ENCODE data around the gene THBS4. TPM values are rescaled to one million over a fixed set of nuclear protein-coding genes. Genes with fewer than 3 reads are reported as not detected.

The THBS4 gene
- under 1 TPM; 0.55 to 0.98 TPM for total RNA-seq
- polyA plus RNA-seq = not detected

GRCh38 chr5:80034962-80035821 lies at the start of gene THBS4:
THBS4 (plus strand) TSS chr5:80035348; CDS start chr5:80035538, 190 bp downstream.
- Histone ChIP-seq H3K27me3 (ENCODE audit: insufficient read depth, low read length, poor library complexity, severe bottlenecking) (peaks cover 29% of the 10 kb centered on the region), H3K36me3 (ENCODE audit: insufficient read depth, low read length) (no peaks in the 10 kb centered on the region), H3K4me1 (ENCODE audit: insufficient read depth, low read length) (no peaks in the 10 kb centered on the region), H3K4me3 (ENCODE audit: low read length) (no peak within 1 kb of the TSS), H3K27ac (ENCODE audit: low read depth, low read length) (no peak within 1 kb of the TSS), H3K9me3 (ENCODE audit: low read length) (no peaks in the 10 kb centered on the region)
- Mint-ChIP-seq H3K27me3 (peaks cover 24 to 64% of the 10 kb centered on the region in 2 donors), H3K36me3 (no peaks in the 10 kb centered on the region), H3K4me1 (peaks cover 5 to 8% (median 6%) of the 10 kb centered on the region in 3 donors), H3K27ac (no peak within 1 kb of the TSS), H3K4me3 (peak within 1 kb of the TSS in 4 of 7 donors; percentile 4 to 63 (median 47)), H3K9me3 (no peaks in the 10 kb centered on the region)
- POLR2A ChIA-PET = no interaction called here
- CTCF ChIA-PET = no interaction called here
- DNase-seq = no peak

GRCh38 chr5:79986260-79986659 lies 48.9 kb upstream of the THBS4 start:
- no peaks in the 10 kb centered on the region for H3K9me3 ChIP-seq (ENCODE audit: low read length)
- no peak overlapping the region for H3K4me3 Mint-ChIP-seq
- no peak for DNase-seq
- peaks cover 25% of the 10 kb centered on the region for H3K36me3 ChIP-seq (ENCODE audit: insufficient read depth, low read length)
- no peaks in the 10 kb centered on the region for H3K9me3 Mint-ChIP-seq
- H3K27me3 ChIP-seq (ENCODE audit: insufficient read depth, low read length, poor library complexity, severe bottlenecking) = no peaks in the 10 kb centered on the region
- H3K36me3 Mint-ChIP-seq = peaks cover 11 to 76% (median 37%) of the 10 kb centered on the region in 3 donors
- no peak overlapping the region for H3K27ac ChIP-seq (ENCODE audit: low read depth, low read length)
- CTCF ChIA-PET = no interaction called here
- H3K27me3 Mint-ChIP-seq = no peaks in the 10 kb centered on the region
- H3K4me3 ChIP-seq (ENCODE audit: low read length) = no peak overlapping the region
- peaks cover 11% of the 10 kb centered on the region for H3K4me1 ChIP-seq (ENCODE audit: insufficient read depth, low read length)
- H3K27ac Mint-ChIP-seq = peak overlapping the region in 2 of 8 donors; percentile 12 to 63
- POLR2A ChIA-PET = interaction anchor here (0.5 kb wide), 1 partner anchor 578 kb away, joined by 4 read pairs; no protein-coding TSS in a partner anchor
- peaks cover 23 to 40% (median 34%) of the 10 kb centered on the region in 3 donors for H3K4me1 Mint-ChIP-seq

GRCh38 chr5:79990205-79990597 lies 44.9 kb upstream of the THBS4 start:
- POLR2A ChIA-PET = interaction anchor here (1.2 kb wide), 1 partner anchor 9 kb away, joined by 8 read pairs; no protein-coding TSS in a partner anchor
- peak overlapping the region; percentile 63 for H3K4me3 ChIP-seq (ENCODE audit: low read length)
- peaks cover 21 to 37% (median 27%) of the 10 kb centered on the region in 3 donors for H3K4me1 Mint-ChIP-seq
- peaks cover 14% of the 10 kb centered on the region for H3K36me3 ChIP-seq (ENCODE audit: insufficient read depth, low read length)
- peaks cover 2 to 7% of the 10 kb centered on the region in 2 donors for H3K27me3 Mint-ChIP-seq
- H3K27ac Mint-ChIP-seq = peak overlapping the region; percentile 81 to 95 (median 92)
- DNase-seq = peak in 1 of 5 donors; percentile 4
- H3K9me3 Mint-ChIP-seq = no peaks in the 10 kb centered on the region
- H3K27me3 ChIP-seq (ENCODE audit: insufficient read depth, low read length, poor library complexity, severe bottlenecking) = peaks cover 4% of the 10 kb centered on the region
- peak overlapping the region; percentile 62 for H3K27ac ChIP-seq (ENCODE audit: low read depth, low read length)
- H3K4me1 ChIP-seq (ENCODE audit: insufficient read depth, low read length) = peaks cover 10% of the 10 kb centered on the region
- peaks cover 14 to 42% (median 18%) of the 10 kb centered on the region in 3 donors for H3K36me3 Mint-ChIP-seq
- CTCF ChIA-PET = no interaction called here
- no peaks in the 10 kb centered on the region for H3K9me3 ChIP-seq (ENCODE audit: low read length)
- peak overlapping the region; percentile 82 to 94 (median 88) for H3K4me3 Mint-ChIP-seq

GRCh38 chr5:79990598-79991507 lies 44.3 kb upstream of the THBS4 start, which contains the start of gene MTX3:
MTX3 (minus strand) TSS chr5:79991262; CDS start chr5:79991238, 24 bp downstream.
- POLR2A ChIA-PET = interaction anchor here (0.6 to 1.2 kb wide), 3 partner anchors 10 to 38 kb away, joined by 3 to 8 read pairs (median 3); no protein-coding TSS in a partner anchor
- Histone ChIP-seq H3K27ac (ENCODE audit: low read depth, low read length) (peak within 1 kb of the TSS; percentile 62), H3K27me3 (ENCODE audit: insufficient read depth, low read length, poor library complexity, severe bottlenecking) (peaks cover 4% of the 10 kb centered on the region), H3K4me1 (ENCODE audit: insufficient read depth, low read length) (peaks cover 10% of the 10 kb centered on the region), H3K36me3 (ENCODE audit: insufficient read depth, low read length) (peaks cover 12% of the 10 kb centered on the region), H3K4me3 (ENCODE audit: low read length) (peak within 1 kb of the TSS; percentile 63), H3K9me3 (ENCODE audit: low read length) (no peaks in the 10 kb centered on the region)
- DNase-seq = peak; percentile 75 to 92 (median 83)
- H3K27me3 Mint-ChIP-seq = peaks cover 6 to 11% of the 10 kb centered on the region in 2 donors
- peaks cover 14 to 36% (median 18%) of the 10 kb centered on the region in 3 donors for H3K36me3 Mint-ChIP-seq
- CTCF ChIA-PET = interaction anchor here (0.9 kb wide), 1 partner anchor 12 kb away, joined by 3 read pairs; no protein-coding TSS in a partner anchor
- peak within 1 kb of the TSS; percentile 82 to 94 (median 88) for H3K4me3 Mint-ChIP-seq
- H3K9me3 Mint-ChIP-seq = no peaks in the 10 kb centered on the region
- peak within 1 kb of the TSS; percentile 81 to 95 (median 94) for H3K27ac Mint-ChIP-seq
- H3K4me1 Mint-ChIP-seq = peaks cover 21 to 37% (median 27%) of the 10 kb centered on the region in 3 donors

- peaks cover 6 to 14% of the 10 kb centered on the region in 2 donors for H3K27me3 Mint-ChIP-seq
- H3K27ac ChIP-seq (ENCODE audit: low read depth, low read length) = no peak overlapping the region
- H3K4me3 Mint-ChIP-seq = peak overlapping the region in 1 of 7 donors; percentile 59
- no peak overlapping the region for H3K27ac Mint-ChIP-seq
- ChIA-PET CTCF (interaction anchor here (1.7 kb wide), 1 partner anchor 90 kb away, joined by 3 read pairs; no protein-coding TSS in a partner anchor), POLR2A (no interaction called here)
- peaks cover 4% of the 10 kb centered on the region for H3K27me3 ChIP-seq (ENCODE audit: insufficient read depth, low read length, poor library complexity, severe bottlenecking)
- H3K9me3 Mint-ChIP-seq = no peaks in the 10 kb centered on the region
- peaks cover 6% of the 10 kb centered on the region for H3K36me3 ChIP-seq (ENCODE audit: insufficient read depth, low read length)
- peaks cover 19 to 33% (median 27%) of the 10 kb centered on the region in 3 donors for H3K4me1 Mint-ChIP-seq
- no peaks in the 10 kb centered on the region for H3K9me3 ChIP-seq (ENCODE audit: low read length)
- H3K36me3 Mint-ChIP-seq = peaks cover 10 to 16% (median 11%) of the 10 kb centered on the region in 3 donors
- peaks cover 10% of the 10 kb centered on the region for H3K4me1 ChIP-seq (ENCODE audit: insufficient read depth, low read length)
- DNase-seq = no peak
- no peak overlapping the region for H3K4me3 ChIP-seq (ENCODE audit: low read length)
Measured at GRCh38 chr5:79992891-79993657, 42.1 kb upstream of the THBS4 start.

- H3K9me3 ChIP-seq (ENCODE audit: low read length) = no peaks in the 10 kb centered on the region
- POLR2A ChIA-PET = no interaction called here
- no peak for DNase-seq
- H3K27ac ChIP-seq (ENCODE audit: low read depth, low read length) = no peak overlapping the region
- Mint-ChIP-seq H3K27ac (no peak overlapping the region), H3K4me3 (no peak overlapping the region), H3K27me3 (peaks cover 6 to 12% of the 10 kb centered on the region in 2 donors), H3K9me3 (no peaks in the 10 kb centered on the region), H3K4me1 (no peaks in the 10 kb centered on the region), H3K36me3 (peaks cover 0 to 12% (median 10%) of the 10 kb centered on the region in 3 donors)
- H3K36me3 ChIP-seq (ENCODE audit: insufficient read depth, low read length) = no peaks in the 10 kb centered on the region
- no peaks in the 10 kb centered on the region for H3K4me1 ChIP-seq (ENCODE audit: insufficient read depth, low read length)
- CTCF ChIA-PET = no interaction called here
- H3K4me3 ChIP-seq (ENCODE audit: low read length) = no peak overlapping the region
- peaks cover 3% of the 10 kb centered on the region for H3K27me3 ChIP-seq (ENCODE audit: insufficient read depth, low read length, poor library complexity, severe bottlenecking)
Measured at GRCh38 chr5:79999722-80000121, 35.4 kb upstream of the THBS4 start.

GRCh38 chr5:80002677-80003076 lies 32.5 kb upstream of the THBS4 start:
- H3K9me3 Mint-ChIP-seq = peaks cover 0 to 2% (median 0%) of the 10 kb centered on the region in 5 donors
- no peaks in the 10 kb centered on the region for H3K27me3 ChIP-seq (ENCODE audit: insufficient read depth, low read length, poor library complexity, severe bottlenecking)
- CTCF ChIA-PET = interaction anchor here (1.0 kb wide), 1 partner anchor 11 kb away, joined by 3 read pairs; the partner anchor contains the start of gene MTX3
- DNase-seq = no peak
- no peak overlapping the region for H3K4me3 Mint-ChIP-seq
- peaks cover 0 to 10% (median 9%) of the 10 kb centered on the region in 3 donors for H3K36me3 Mint-ChIP-seq
- H3K4me3 ChIP-seq (ENCODE audit: low read length) = no peak overlapping the region
- H3K27ac ChIP-seq (ENCODE audit: low read depth, low read length) = no peak overlapping the region
- POLR2A ChIA-PET = no interaction called here
- no peaks in the 10 kb centered on the region for H3K9me3 ChIP-seq (ENCODE audit: low read length)
- H3K27me3 Mint-ChIP-seq = no peaks in the 10 kb centered on the region
- H3K4me1 ChIP-seq (ENCODE audit: insufficient read depth, low read length) = no peaks in the 10 kb centered on the region
- H3K36me3 ChIP-seq (ENCODE audit: insufficient read depth, low read length) = no peaks in the 10 kb centered on the region
- no peak overlapping the region for H3K27ac Mint-ChIP-seq
- no peaks in the 10 kb centered on the region for H3K4me1 Mint-ChIP-seq

All from CD8-positive, alpha-beta memory T cell (primary cell).